Activated naive CD8-positive, alpha-beta T cell treated with anti-CD3 and anti-CD28 coated beads for 36 hours (primary cell): ENCODE results near the gene BTBD17. TPM values are rescaled to one million over a fixed set of nuclear protein-coding genes. Genes with fewer than 3 reads are reported as not detected.

Source experiments
- DNase-seq: peaks from one replicate; pipeline ENCODE4 v3.0.0; 2021
- H3K27ac Mint-ChIP-seq: one replicate; pipeline ENCODE4 v1.8.0; 2022; ENCODE audit warnings: mild to moderate bottlenecking, moderate library complexity, mixed read lengths
- H3K27me3 Mint-ChIP-seq: one replicate; pipeline ENCODE4 v1.8.0; 2022; ENCODE audit warnings: mild to moderate bottlenecking, mixed read lengths
- H3K36me3 Mint-ChIP-seq: one replicate; pipeline ENCODE4 v1.8.0; 2021; ENCODE audit warnings: mild to moderate bottlenecking, mixed read lengths
- H3K4me1 Mint-ChIP-seq: one replicate; pipeline ENCODE4 v1.8.0; 2021; ENCODE audit warnings: mixed read lengths
- H3K4me3 Mint-ChIP-seq: one replicate; pipeline ENCODE4 v1.8.0; 2022; ENCODE audit warnings: mild to moderate bottlenecking, moderate library complexity, mixed read lengths
- H3K9me3 Mint-ChIP-seq: one replicate; pipeline ENCODE4 v1.8.0; 2022; ENCODE audit warnings: mixed read lengths
- total RNA-seq, 2 experiments: library from RNA; stranded (reverse); gene quantifications; one replicate each; pipeline ENCODE4 v1.2.3, GENCODE V29; 2021

Gene BTBD17
- total RNA-seq, 2 experiments from 2014 or later: not detected

DNA sequence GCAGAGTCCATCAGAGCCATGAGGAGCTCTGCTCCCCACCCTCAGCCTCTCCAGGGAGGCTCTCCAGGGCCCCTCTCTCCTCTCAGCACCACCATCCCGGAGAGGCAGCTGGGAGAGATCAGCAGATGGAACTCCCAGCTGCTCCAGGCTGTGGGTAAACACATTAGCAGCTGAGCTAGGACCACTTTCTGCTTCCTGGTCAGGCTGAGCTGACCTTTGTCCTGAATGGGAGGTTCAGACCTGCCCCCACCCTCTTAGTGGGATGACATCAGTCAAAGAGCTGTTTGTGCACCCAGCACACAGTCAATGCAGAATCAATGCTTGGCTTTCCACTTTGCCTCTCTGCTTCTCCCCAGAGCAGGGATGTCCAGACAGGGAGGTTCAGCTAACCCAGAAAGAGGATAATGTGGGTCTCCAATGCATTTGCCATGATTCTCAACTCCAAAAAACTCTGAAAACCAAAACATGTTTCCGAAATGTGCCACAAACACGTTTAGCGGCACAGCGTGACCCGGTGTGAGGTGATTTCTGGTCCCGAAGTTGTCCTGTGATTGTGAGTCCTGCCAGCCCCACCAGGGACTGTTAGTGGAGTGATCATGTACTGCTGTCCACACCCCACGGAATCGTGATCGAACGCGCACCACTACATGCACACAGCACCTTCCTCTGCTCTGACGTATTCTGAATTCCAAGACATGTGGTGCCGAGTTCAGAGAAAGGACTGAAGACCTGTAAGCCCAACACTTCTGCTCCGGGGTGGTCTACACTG, 12.4 kb upstream of the BTBD17 start:
- H3K4me1 Mint-ChIP-seq: peaks cover 6% of the 10 kb centered on the region
- no peak for DNase-seq
- no peaks in the 10 kb centered on the region for H3K36me3 Mint-ChIP-seq
- no peaks in the 10 kb centered on the region for H3K9me3 Mint-ChIP-seq
- peaks cover 9% of the 10 kb centered on the region for H3K27me3 Mint-ChIP-seq
- H3K27ac Mint-ChIP-seq: no peak overlapping the region
- no peak overlapping the region for H3K4me3 Mint-ChIP-seq

DNA sequence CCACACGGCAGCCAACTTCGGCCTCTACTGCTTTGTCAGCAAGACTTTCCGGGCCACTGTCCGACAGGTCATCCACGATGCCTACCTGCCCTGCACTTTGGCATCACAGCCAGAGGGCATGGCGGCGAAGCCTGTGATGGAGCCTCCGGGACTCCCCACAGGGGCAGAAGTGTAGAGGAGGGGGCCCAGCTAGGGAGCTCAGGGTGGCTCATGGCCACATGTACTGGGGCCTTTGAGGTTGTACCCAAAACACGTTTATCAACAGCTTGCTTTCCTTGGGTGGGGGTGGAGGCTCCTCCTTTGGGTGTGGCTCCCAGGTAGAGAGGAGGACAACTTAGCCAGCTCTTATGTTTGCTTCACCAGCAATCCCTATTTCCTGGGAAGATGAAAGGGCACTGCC, 10.8 kb upstream of the BTBD17 start:
- no peaks in the 10 kb centered on the region for H3K9me3 Mint-ChIP-seq
- no peak overlapping the region for H3K27ac Mint-ChIP-seq
- H3K4me1 Mint-ChIP-seq: peaks cover 11% of the 10 kb centered on the region
- H3K36me3 Mint-ChIP-seq: no peaks in the 10 kb centered on the region
- H3K4me3 Mint-ChIP-seq: no peak overlapping the region
- no peak for DNase-seq
- H3K27me3 Mint-ChIP-seq: peaks cover under 1% of the 10 kb centered on the region

DNA sequence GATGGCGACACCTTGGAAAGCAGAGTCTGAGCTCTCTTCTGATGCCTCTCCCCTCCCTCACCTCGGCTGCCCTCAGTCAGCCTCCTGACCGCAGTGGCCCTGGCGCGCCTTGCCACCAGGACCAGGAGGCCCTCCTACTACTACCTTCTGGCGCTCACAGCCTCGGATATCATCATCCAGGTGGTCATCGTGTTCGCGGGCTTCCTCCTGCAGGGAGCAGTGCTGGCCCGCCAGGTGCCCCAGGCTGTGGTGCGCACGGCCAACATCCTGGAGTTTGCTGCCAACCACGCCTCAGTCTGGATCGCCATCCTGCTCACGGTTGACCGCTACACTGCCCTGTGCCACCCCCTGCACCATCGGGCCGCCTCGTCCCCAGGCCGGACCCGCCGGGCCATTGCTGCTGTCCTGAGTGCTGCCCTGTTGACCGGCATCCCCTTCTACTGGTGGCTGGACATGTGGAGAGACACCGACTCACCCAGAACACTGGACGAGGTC, 10.0 kb upstream of the BTBD17 start:
- H3K4me3 Mint-ChIP-seq: no peak overlapping the region

DNA sequence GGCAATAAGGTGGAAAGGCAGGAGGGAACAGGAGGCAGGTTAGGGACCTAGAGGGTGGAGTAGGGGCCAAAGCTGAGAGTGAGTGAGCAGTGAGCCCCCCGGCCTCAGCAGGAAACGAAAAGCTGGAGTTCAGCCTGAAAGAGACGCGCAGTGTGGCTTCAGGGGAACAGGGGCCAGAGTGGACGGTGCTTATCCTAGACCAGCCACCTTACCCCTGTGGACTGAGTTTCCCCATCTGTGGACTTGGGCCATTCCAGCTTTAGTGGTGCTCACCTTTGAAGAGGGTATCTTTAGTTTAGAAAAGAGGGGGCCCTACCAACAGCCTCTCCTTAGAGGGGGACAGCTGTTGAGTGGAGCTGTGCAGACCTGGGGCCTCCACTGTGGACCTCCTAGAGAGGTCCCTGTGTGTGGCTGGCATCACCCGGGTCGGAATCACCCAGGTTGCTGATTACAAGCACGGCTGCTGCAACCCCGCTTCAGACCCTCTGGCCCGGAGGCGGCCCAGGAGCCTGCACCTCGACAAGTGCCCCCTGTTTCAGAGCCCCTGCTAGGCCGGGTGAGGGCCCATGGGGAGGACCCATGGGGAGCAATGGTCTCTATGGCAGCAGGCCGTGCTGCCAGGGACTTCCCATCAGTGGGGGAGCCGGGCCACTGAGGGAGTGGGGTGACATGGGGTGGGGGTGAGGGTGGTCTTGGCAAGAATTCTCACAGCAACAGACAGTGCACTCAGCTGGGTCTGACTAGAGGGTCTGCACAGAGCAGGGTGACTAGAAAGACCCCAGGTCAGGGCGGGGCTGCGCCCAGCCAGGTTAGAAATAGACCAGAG, 8.2 kb upstream of the BTBD17 start:
- peaks cover 11% of the 10 kb centered on the region for H3K4me1 Mint-ChIP-seq
- no peak overlapping the region for H3K4me3 Mint-ChIP-seq
- H3K9me3 Mint-ChIP-seq: no peaks in the 10 kb centered on the region
- no peaks in the 10 kb centered on the region for H3K36me3 Mint-ChIP-seq
- H3K27me3 Mint-ChIP-seq: no peaks in the 10 kb centered on the region
- no peak overlapping the region for H3K27ac Mint-ChIP-seq
- DNase-seq: no peak

More for the DNA sequence above, 10.0 kb upstream of the BTBD17 start:
- Mint-ChIP-seq H3K27ac (no peak overlapping the region), H3K36me3 (no peaks in the 10 kb centered on the region), H3K27me3 (no peaks in the 10 kb centered on the region), H3K4me1 (peaks cover 11% of the 10 kb centered on the region), H3K9me3 (no peaks in the 10 kb centered on the region)
- DNase-seq: no peak

DNA sequence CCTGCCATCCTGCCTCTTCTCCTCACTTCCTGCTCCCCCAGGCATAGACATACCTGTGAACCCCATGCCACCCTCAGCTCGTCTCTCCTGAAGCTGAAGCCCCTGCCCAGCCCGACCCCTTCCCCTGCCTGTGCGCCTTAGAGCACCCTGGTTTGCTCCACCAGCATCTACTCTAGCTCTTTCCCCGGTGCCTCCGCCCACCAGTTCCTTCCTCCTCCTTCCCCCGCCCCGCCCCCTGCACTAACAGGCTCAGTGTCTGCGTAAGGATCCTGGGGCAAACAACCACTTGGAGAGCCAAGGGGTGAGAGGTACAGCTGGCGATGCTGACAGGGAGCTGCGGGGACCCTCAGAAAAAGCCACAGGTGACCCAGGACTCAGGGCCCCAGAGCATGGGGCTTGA, 7.6 kb upstream of the BTBD17 start:
- Mint-ChIP-seq H3K27ac (no peak overlapping the region), H3K9me3 (no peaks in the 10 kb centered on the region), H3K27me3 (no peaks in the 10 kb centered on the region), H3K4me1 (peaks cover 11% of the 10 kb centered on the region), H3K4me3 (no peak overlapping the region), H3K36me3 (no peaks in the 10 kb centered on the region)
- DNase-seq: peak; percentile 49

DNA sequence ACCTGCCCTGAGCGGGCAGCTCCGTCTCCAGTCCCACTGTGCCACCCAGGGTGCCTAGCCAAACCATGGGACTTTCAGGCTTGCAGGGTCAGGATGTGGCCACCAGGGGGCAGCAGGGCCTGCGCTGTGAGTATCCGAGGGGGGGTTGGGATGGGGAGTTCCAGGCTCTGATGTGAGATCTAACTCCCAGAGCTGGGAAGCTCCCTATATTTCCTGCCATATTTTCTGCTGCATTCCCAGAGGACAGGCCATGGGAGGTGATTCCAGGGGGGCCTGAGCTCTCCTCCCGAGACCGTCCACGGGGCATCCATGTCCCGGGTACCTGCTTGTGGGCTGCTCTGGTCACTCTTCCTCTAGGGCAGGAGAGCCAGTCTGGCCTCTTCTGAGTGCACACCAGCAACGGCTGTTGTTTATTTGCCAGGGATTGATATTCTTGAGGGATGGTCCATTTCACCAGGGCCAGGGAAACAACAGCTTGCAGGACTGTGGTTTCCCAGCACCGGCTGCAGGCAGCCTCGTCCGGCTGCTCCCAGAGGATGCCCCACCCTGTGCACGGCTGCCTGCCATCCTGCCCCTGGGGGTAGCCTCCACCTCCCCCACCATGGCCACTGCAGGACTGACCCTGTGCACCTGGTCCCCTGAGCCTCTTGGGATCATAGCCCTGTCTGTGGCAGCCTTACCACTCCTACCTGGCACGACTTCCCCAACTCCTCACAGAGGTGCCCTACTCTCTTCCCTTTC, 6.8 kb upstream of the BTBD17 start:
- peak; percentile 64 for DNase-seq
- H3K36me3 Mint-ChIP-seq: no peaks in the 10 kb centered on the region
- peaks cover 11% of the 10 kb centered on the region for H3K4me1 Mint-ChIP-seq
- H3K4me3 Mint-ChIP-seq: no peak overlapping the region
- H3K27ac Mint-ChIP-seq: no peak overlapping the region
- H3K9me3 Mint-ChIP-seq: no peaks in the 10 kb centered on the region
- no peaks in the 10 kb centered on the region for H3K27me3 Mint-ChIP-seq

DNA sequence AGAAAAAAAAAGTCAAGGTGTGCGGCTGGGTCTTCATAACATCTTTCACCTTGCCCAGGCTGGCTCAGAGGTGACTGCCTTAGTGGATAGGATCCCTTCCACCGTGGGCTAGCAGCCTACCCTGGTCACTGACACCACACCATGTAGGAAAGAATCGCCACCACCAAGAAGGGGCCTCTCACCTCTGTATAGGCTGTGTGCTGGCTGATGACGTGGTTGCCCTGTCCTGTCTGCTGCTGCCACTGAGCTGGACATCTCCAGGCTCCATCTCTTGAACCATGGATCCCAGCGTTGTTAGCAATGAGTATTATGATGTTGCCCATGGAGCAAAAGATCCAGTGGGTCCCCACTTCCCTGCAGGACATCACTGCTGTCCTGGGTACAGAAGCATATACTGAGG, 5.5 kb upstream of the BTBD17 start, which contains the start of gene GPR142:
TSS of gene GPR142 (plus strand) at position 301 of the 400 bp plus-strand sequence. CDS start 2,035 bp downstream, outside the sequence.
- H3K4me3 Mint-ChIP-seq: no peak within 1 kb of the TSS
- H3K27ac Mint-ChIP-seq: no peak within 1 kb of the TSS
- no peaks in the 10 kb centered on the region for H3K36me3 Mint-ChIP-seq

DNA sequence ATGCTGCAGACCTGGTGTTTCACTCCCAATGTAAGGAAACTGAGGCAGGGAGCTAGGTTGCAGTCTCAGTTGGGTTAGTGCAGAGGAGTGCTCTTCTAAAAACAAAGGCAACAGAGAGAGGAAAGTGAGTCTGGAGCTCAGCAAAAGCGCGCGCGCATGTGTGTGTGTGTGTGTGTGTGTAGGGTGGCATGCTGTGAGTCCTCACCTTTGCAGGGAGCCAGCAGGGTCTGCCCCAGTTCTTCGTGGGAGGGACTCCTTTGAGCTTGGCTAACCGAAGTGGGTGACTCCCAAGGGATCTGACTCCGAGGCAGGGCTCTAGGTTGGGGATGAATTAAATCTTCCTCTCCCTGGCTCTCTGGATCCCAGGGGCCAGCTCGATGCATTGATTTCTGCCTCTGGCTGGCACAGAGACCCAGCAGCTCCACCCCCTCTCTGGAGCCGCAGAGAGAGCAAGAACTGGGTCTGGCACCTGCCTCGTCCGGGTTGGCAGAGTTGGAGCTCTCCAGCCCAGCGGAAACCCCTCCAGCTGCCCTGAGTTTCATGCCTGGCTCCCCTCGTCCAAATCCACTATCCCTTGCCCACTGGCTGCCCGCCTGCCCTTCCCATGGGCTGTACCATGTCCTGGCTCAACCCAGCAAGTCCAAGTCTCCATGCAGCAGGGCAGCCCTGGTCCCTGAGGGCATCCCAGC, 1.3 kb upstream of the BTBD17 start:
- Mint-ChIP-seq H3K4me3 (no peak overlapping the region), H3K27me3 (peaks cover 25% of the 10 kb centered on the region), H3K9me3 (no peaks in the 10 kb centered on the region), H3K4me1 (no peaks in the 10 kb centered on the region), H3K36me3 (no peaks in the 10 kb centered on the region), H3K27ac (no peak overlapping the region)
- DNase-seq: no peak

More for the DNA sequence above, 5.5 kb upstream of the BTBD17 start, which contains the start of gene GPR142:
- no peak for DNase-seq
- H3K9me3 Mint-ChIP-seq: no peaks in the 10 kb centered on the region
- peaks cover 11% of the 10 kb centered on the region for H3K4me1 Mint-ChIP-seq
- H3K27me3 Mint-ChIP-seq: no peaks in the 10 kb centered on the region

DNA sequence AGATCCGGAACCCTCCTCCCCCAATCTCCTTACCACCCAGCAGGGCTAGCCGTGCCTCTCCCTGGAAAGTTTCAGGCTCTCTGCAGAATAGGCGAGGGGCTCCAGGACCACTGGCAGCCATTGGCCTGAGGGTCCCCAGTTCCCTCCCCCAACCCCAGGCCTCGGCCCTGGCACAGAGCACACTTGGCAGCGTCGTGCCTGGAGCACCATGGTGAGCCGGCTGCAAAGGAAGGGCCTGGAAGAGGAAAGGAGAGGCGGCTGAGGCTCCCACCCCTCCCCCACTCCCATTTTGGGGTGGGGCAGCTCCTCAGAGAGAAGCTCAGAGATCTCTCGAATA, 369 bp upstream of the BTBD17 start:
- Mint-ChIP-seq H3K4me3 (no peak overlapping the region), H3K9me3 (no peaks in the 10 kb centered on the region)

DNA sequence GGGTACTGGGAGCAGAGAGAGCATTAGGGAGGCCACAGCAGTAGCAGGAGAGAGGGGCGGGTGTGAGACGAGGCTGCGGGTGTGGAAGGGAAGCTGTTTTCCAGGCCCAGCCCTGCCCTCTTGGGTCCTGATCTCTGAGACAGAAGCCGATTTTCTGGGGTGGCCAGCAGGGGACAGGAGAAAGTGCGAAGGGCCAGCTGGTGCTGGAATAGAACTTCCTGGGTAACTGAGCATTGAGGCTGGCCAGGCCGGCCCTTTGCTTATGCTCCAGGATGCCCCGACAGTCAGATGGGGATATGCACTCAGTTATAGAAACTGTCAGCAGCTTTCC, 804 bp downstream of the BTBD17 start:
- Mint-ChIP-seq H3K9me3 (no peaks in the 10 kb centered on the region), H3K4me1 (no peaks in the 10 kb centered on the region), H3K36me3 (no peaks in the 10 kb centered on the region), H3K4me3 (no peak overlapping the region), H3K27ac (no peak overlapping the region), H3K27me3 (peaks cover 37% of the 10 kb centered on the region)
- DNase-seq: no peak

More for the DNA sequence above, 369 bp upstream of the BTBD17 start:
- no peak overlapping the region for H3K27ac Mint-ChIP-seq
- no peak for DNase-seq
- H3K27me3 Mint-ChIP-seq: peaks cover 30% of the 10 kb centered on the region
- no peaks in the 10 kb centered on the region for H3K36me3 Mint-ChIP-seq
- no peaks in the 10 kb centered on the region for H3K4me1 Mint-ChIP-seq

DNA sequence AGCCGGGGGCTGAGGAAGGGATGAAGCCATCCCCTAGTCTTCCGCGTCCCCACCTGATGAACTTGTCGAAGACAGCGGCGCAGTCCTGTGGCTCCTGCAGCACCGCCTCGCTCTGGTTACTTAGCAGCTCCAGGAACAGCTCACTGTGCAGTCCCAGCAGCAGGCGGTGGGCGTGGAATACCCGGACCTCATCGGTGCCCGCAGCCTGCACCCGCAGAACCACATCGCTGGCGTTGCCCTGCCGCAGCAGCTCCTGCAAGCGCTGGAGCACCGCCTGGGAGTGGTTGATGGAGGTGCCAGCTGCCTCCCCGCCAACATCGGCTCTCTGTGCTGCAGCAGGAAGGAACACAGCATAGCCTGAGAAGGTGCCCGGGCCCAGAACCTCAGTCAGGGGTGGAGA, 1.8 kb downstream of the BTBD17 start:
- no peak for DNase-seq
- Mint-ChIP-seq H3K9me3 (no peaks in the 10 kb centered on the region), H3K4me1 (no peaks in the 10 kb centered on the region)

DNA sequence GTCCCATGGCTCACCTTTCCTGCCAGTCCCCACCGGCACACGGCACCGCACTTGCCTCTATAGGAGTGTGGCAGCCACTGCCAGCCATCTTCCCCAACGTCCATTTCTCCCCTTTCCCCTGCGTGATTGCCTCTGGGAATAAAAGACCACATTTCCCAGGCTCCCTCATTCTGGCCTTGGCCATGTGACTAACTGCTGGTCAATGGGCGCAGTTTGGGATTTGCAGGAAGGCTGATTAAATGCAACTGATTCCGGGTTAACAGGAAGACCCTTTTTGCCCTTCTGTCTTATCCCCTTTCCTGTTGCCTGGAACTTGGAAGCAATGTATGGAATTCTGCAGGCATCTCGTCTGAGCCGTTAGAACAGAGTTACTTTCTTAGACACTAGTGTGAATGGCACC, 3.0 kb downstream of the BTBD17 start:
- H3K27ac Mint-ChIP-seq: no peak overlapping the region
- no peak overlapping the region for H3K4me3 Mint-ChIP-seq
- H3K4me1 Mint-ChIP-seq: peaks cover 2% of the 10 kb centered on the region
- no peaks in the 10 kb centered on the region for H3K36me3 Mint-ChIP-seq
- no peaks in the 10 kb centered on the region for H3K9me3 Mint-ChIP-seq
- peaks cover 58% of the 10 kb centered on the region for H3K27me3 Mint-ChIP-seq
- no peak for DNase-seq

More for the DNA sequence above, 1.8 kb downstream of the BTBD17 start:
- H3K27me3 Mint-ChIP-seq: peaks cover 46% of the 10 kb centered on the region
- H3K36me3 Mint-ChIP-seq: no peaks in the 10 kb centered on the region
- H3K27ac Mint-ChIP-seq: no peak overlapping the region
- no peak overlapping the region for H3K4me3 Mint-ChIP-seq

DNA sequence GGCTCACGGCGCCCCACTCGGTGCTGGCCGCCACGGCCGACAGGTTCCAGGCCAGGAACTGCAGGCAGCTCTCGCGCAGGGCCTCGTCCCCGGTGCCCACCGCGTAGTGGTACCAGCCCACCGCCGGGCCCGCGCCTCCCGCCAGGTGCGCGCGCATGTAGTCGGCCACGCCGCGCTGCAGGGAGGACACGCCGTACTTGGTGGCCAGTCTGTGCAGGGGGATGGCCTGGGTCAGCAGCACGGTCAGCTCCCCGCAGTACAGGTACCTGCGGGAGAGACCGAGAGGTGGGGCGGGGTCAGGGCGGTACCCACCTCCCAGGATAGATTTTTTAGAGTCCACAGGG, 4.2 kb downstream of the BTBD17 start:
- H3K27ac Mint-ChIP-seq: no peak overlapping the region
- H3K4me1 Mint-ChIP-seq: peaks cover 2% of the 10 kb centered on the region
- H3K4me3 Mint-ChIP-seq: no peak overlapping the region
- H3K27me3 Mint-ChIP-seq: peaks cover 71% of the 10 kb centered on the region
- no peaks in the 10 kb centered on the region for H3K9me3 Mint-ChIP-seq
- DNase-seq: no peak
- H3K36me3 Mint-ChIP-seq: no peaks in the 10 kb centered on the region

DNA sequence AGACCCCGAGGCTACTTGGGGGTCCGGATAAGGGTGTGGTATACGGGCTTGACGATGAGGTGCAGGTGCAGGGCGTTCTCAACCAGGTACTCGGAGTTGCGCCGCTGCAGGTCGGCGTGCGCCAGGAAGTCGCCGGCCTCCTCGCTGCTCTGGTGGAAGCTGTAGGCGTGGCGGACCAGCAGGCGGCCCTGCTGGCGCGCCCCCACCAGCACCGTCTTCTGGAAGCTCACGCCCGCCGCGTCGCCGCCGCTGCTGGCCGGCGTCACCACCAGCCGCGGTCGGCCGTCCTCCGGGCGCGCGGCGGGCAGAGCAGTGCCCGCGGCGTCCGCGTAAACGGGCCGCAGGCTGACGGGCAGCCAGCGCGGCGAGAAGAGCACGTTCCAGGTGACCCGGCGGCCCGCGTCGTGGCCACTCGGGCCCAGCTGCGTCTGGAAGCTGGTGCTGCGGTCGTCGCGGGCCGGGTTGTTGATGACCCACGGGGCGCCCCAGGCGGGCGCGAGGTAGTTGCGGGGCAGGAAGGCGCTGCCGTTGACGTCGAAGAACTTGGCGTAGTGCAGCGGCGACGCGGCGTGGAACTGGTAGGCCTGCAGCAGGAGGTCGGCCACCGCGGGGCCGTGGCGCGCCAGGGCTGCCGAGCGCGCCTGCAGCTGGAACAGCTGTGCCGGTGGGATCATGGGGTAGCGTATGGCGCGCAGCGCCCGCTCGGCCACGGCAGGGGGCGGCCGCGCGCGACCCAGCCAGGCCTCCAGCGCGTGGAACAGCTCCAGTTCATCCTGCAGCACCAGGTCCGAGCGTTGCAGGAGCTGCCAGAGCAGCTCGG, 4.8 kb downstream of the BTBD17 start:
- Mint-ChIP-seq H3K9me3 (no peaks in the 10 kb centered on the region), H3K4me1 (peaks cover 2% of the 10 kb centered on the region), H3K27me3 (peaks cover 70% of the 10 kb centered on the region), H3K36me3 (no peaks in the 10 kb centered on the region), H3K4me3 (no peak overlapping the region), H3K27ac (no peak overlapping the region)
- DNase-seq: peak; percentile 24
